Tibial nerve (tissue), 3 donors: ENCODE results near the gene PODXL.

Source experiments
- POLR2A ChIP-seq, 2 donors: fragments of 450-650 bp; IDR thresholded peaks; one replicate each; pipeline ENCODE4 v1.6.1; 2017; ENCODE audit warnings: antibody characterized with exemption in 2 of 2, mild to moderate bottlenecking in 2 of 2, moderate library complexity in 2 of 2
- TF ChIP-seq, protein P1 (sequence below), 5 experiments: fragments of 200-600 bp in 3 of 5; fragments of 450-650 bp in 2 of 5; sonication (generic) in 3 of 5; IDR thresholded peaks; one replicate each; pipeline ENCODE4 v1.5.1; 2016 to 2019; ENCODE audit warnings: antibody characterized with exemption in 5 of 5, mild to moderate bottlenecking in 3 of 5, moderate library complexity in 2 of 5

DNA sequence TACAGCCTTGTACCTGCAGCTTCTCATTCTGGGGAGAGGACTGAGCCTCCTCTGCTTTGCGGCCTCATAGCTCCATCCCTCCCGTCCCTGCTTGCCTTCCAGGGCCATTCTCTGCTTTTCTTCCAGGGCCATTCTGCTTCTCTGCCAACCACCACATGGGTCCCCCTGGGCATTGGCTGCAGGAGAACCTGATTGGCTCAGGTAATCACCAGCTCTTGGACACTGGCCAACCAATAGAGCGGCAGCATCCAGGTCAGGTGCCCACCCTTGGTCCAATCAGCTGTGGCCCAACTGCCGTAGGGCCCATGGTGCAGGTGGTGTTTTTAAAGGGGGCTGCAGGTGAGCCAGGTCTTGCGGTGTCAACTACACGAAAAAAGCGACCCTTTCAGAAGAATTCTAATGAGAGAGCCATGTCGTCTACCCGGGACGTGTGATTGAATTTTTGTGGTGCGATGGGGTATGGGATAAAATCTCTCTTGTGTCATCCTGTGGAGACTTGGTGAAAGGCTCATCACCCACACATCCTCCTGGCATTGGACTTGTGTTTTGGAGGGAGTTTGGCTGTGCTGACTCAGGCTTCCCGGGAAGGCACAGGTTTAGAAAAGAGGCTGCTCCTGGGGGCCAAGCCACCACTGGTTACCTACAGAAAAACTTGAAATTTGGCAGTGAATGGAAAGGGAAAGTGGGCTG, 46.0 kb upstream of the PODXL start:
- TF ChIP-seq POLR2A (IDR thresholded peaks at IDR 0.05) = no peak
- TF ChIP-seq, protein P1, sequence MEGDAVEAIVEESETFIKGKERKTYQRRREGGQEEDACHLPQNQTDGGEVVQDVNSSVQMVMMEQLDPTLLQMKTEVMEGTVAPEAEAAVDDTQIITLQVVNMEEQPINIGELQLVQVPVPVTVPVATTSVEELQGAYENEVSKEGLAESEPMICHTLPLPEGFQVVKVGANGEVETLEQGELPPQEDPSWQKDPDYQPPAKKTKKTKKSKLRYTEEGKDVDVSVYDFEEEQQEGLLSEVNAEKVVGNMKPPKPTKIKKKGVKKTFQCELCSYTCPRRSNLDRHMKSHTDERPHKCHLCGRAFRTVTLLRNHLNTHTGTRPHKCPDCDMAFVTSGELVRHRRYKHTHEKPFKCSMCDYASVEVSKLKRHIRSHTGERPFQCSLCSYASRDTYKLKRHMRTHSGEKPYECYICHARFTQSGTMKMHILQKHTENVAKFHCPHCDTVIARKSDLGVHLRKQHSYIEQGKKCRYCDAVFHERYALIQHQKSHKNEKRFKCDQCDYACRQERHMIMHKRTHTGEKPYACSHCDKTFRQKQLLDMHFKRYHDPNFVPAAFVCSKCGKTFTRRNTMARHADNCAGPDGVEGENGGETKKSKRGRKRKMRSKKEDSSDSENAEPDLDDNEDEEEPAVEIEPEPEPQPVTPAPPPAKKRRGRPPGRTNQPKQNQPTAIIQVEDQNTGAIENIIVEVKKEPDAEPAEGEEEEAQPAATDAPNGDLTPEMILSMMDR (IDR thresholded peaks at IDR 0.05) = no peak
